MCF 10A (cell line): ENCODE data around the gene DUSP15. TPM values are rescaled to one million over a fixed set of nuclear protein-coding genes. Genes with fewer than 3 reads are reported as not detected.

Source experiments
- BruUV-seq: library from RNA; stranded (reverse); fragments of 400-500 nt; replicated peaks from 2 replicates; lab custom pipeline; 2021; lab: Mats Ljungman, UMichigan
- CTCF ChIA-PET: fragments of 300-600 bp; sonication (Branson Sonifier 250); formaldehyde crosslinking; extraction: SDS; loops from one replicate; lab custom pipeline; 2021; ENCODE audit warnings: antibody characterized with exemption, inconsistent platforms; lab: Yijun Ruan, JAX
- POLR2A ChIA-PET: fragments of 300-600, 350-650 bp; sonication (Branson Sonifier 250); formaldehyde crosslinking; extraction: SDS; loops from one replicate; lab custom pipeline; 2020; ENCODE audit warnings: antibody characterized with exemption, inconsistent platforms; lab: Yijun Ruan, JAX
- DNase-seq: peaks from one replicate; pipeline ENCODE4 v3.0.0-alpha.2; 2018; ENCODE audit not compliant: unreplicated experiment
- H3K27ac Mint-ChIP-seq: one replicate; pipeline ENCODE4 v1.8.0; 2022; ENCODE audit warnings: mild to moderate bottlenecking, low read depth, mixed read lengths; ENCODE audit not compliant: unreplicated experiment
- H3K27me3 Mint-ChIP-seq: one replicate; pipeline ENCODE4 v1.8.0; 2022; ENCODE audit warnings: mixed read lengths; ENCODE audit not compliant: insufficient read depth, unreplicated experiment
- H3K36me3 Mint-ChIP-seq: one replicate; pipeline ENCODE4 v1.8.0; 2022; ENCODE audit warnings: mild to moderate bottlenecking, moderate library complexity, mixed read lengths; ENCODE audit not compliant: insufficient read depth, unreplicated experiment
- H3K4me1 Mint-ChIP-seq: one replicate; pipeline ENCODE4 v1.8.0; 2022; ENCODE audit warnings: mixed read lengths; ENCODE audit not compliant: insufficient read depth, unreplicated experiment
- H3K4me3 Mint-ChIP-seq: one replicate; pipeline ENCODE4 v1.8.0; 2022; ENCODE audit warnings: mild to moderate bottlenecking, moderate library complexity, mixed read lengths; ENCODE audit not compliant: unreplicated experiment
- H3K9me3 Mint-ChIP-seq: one replicate; pipeline ENCODE4 v1.8.0; 2022; ENCODE audit warnings: mixed read lengths; ENCODE audit not compliant: unreplicated experiment
- CTCF ChIP-seq: fragments of 200-600 bp; IDR thresholded peaks from one replicate; pipeline ENCODE4 v1.8.0; 2022; ENCODE audit warnings: antibody characterized with exemption, mild to moderate bottlenecking; ENCODE audit not compliant: unreplicated experiment
- intact Hi-C: fragments of 100-400 bp; cut with micrococcal nuclease; formaldehyde crosslinking; loops from 2 replicates; pipeline ENCODE4 v1.14.1; 2022
- total RNA-seq: library from RNA; stranded (reverse); gene quantifications from 2 replicates; pipeline ENCODE4 v1.2.3, GENCODE V29; 2022

The DUSP15 gene
- total RNA-seq, 1 experiment from 2014 or later: not detected

GRCh38 chr20:31837896-31838397, 32.4 kb downstream of the DUSP15 start:
- DNase-seq: peak; percentile 52
- H3K27ac Mint-ChIP-seq: no peak overlapping the region
- BruUV-seq: no TSS peak
- ChIA-PET CTCF (interaction anchor here (0.5 to 10.4 kb wide), 9 partner anchors 9 to 193 kb away, joined by 3 to 92 read pairs (median 13); partner anchors contain the start of gene FOXS1), POLR2A (interaction anchor here (0.9 to 1.1 kb wide), 3 partner anchors 17 to 272 kb away, joined by 3 to 4 read pairs (median 4); partner anchors contain the start of gene TM9SF4)
- TF ChIP-seq CTCF: no peak
- peaks cover 18% of the 10 kb centered on the region for H3K4me1 Mint-ChIP-seq
- no peaks in the 10 kb centered on the region for H3K27me3 Mint-ChIP-seq
- H3K9me3 Mint-ChIP-seq: no peaks in the 10 kb centered on the region
- H3K36me3 Mint-ChIP-seq: no peaks in the 10 kb centered on the region
- intact Hi-C loops: no loop called here
- H3K4me3 Mint-ChIP-seq: no peak overlapping the region

DNA sequence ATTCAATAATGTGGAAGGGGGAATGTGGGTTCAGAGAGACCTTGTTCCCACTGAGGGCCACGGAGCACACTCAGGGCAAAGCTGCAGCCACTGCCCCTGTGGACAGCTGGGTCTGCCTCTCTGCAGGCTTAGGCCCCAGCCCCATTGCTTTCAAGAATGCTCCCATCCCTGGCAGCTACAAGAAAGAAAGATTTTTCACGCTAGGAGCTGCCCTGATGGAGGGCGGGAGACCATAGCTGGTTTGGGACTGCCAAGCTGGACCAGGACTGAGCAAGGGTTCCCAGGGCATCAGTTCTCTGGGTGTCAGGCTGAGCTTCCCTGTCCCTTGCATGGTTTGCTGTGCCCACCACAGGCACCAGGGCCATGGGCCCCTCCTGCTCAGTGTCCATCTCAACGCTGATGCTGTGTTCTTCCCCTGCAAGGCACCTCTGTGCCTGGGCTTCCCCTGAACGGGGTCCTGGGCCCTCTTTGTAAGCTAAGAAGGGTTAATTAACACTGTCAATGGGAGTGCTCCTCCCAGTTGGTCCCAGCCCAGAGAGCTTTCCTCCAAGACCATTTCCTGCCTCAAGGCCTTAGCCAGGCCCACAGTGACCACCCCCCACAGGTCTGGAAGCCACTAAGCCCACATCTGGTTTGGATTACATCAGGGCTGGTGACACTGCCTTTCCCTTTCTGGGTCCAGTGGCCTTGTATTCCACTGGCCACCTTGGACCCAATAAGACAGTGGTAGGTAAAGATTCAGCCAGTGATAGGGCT, 33.3 kb downstream of the DUSP15 start:
- Mint-ChIP-seq H3K27me3 (no peaks in the 10 kb centered on the region), H3K36me3 (no peaks in the 10 kb centered on the region), H3K27ac (no peak overlapping the region), H3K4me1 (peaks cover 10% of the 10 kb centered on the region), H3K4me3 (no peak overlapping the region), H3K9me3 (no peaks in the 10 kb centered on the region)
- CTCF ChIA-PET: interaction anchor here (1.2 to 10.4 kb wide), 8 partner anchors 10 to 255 kb away, joined by 3 to 92 read pairs (median 18); partner anchors contain the start of gene FOXS1
- no peak for TF ChIP-seq CTCF
- DNase-seq: no peak
- POLR2A ChIA-PET: interaction anchor here (0.7 kb wide), 1 partner anchor 239 kb away, joined by 3 read pairs; no protein-coding TSS in a partner anchor
- intact Hi-C loops: no loop called here
- no TSS peak for BruUV-seq

DNA sequence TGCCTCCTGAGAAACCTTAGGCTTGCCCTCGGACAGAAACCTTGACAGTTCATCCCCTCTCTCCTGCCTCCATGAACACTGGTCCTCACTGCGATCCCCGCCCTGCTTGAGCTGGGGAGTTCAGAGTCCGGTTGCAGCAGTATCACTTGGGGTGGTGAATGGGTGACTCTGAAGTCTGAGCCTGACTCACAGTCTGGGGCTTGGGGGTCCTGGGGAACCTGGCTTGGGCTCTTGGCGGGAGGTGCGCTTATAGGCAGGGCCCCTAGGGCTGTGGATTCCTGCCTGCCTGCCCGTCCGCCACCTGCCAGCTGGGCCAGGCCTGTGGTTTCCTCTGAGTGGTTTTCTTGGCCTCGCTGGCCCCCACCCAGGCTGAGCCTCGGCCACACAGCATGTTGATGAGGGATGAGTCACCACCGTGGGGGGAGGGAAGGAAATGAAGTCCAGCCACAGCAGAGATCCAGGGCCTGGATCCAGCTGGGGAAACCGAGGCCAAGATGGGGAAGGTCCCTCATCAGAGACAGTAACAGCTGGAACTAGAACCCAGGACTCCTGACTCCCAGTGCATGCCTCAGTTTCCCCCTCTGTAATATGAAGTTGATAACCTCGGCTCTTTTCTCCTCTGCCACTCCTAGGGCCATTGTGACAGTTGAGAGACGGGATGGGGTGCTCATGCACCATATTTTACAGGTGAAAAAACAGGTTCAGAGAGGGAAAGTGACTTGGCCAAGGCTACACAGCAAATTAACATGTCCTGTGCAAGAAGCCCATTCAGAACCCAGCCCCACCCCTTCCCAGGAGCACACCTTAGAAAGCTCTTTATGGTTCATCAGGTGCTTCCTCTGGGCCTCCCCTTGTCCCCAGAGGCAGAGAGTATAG, 34.1 kb downstream of the DUSP15 start:
- POLR2A ChIA-PET: interaction anchor here (0.7 kb wide), 1 partner anchor 238 kb away, joined by 3 read pairs; no protein-coding TSS in a partner anchor
- TF ChIP-seq CTCF: no peak
- H3K4me1 Mint-ChIP-seq: peaks cover 6% of the 10 kb centered on the region
- peak; percentile 93 for DNase-seq
- intact Hi-C loops: no loop called here
- H3K4me3 Mint-ChIP-seq: no peak overlapping the region
- no peaks in the 10 kb centered on the region for H3K27me3 Mint-ChIP-seq
- BruUV-seq: no TSS peak
- no peaks in the 10 kb centered on the region for H3K36me3 Mint-ChIP-seq
- no peaks in the 10 kb centered on the region for H3K9me3 Mint-ChIP-seq
- no peak overlapping the region for H3K27ac Mint-ChIP-seq
- CTCF ChIA-PET: interaction anchor here (0.9 to 10.4 kb wide), 9 partner anchors 9 to 662 kb away, joined by 3 to 92 read pairs (median 13); partner anchors contain the start of gene FOXS1
